ENCODE results near the gene SHLD2.
"Not testable (repeated sequence)": the region's sequence is repeated elsewhere in the genome, so short reads cannot be mapped to it uniquely, and the experiment has no call there.

- TF ChIP-seq MAX (CRISPR knock-in tag; IDR thresholded peaks at IDR 0.05); ESRRA (CRISPR knock-in tag; IDR thresholded peaks at IDR 0.05; ENCODE audit: borderline replicate concordance): not testable (repeated sequence)
Measured at GRCh38 chr10:87213150-87213765, 118.3 kb downstream of the SHLD2 start.

Measured in WTC11 (cell line).